Adipocyte (in vitro differentiated cells): ENCODE data around the gene WDR4.
A peak's percentile ranks its signal among the peaks of the same experiment; 100 is the strongest.
"Not testable (repeated sequence)": the region's sequence is repeated elsewhere in the genome, so short reads cannot be mapped to it uniquely, and the experiment has no call there.

Source experiments
- DNase-seq: peaks from one replicate; pipeline ENCODE4 v3.0.0-alpha.2; 2015; ENCODE audit warnings: low read depth
- H3K27me3 ChIP-seq: replicated peaks from 2 replicates; pipeline ENCODE4 v1.7.0; 2013; ENCODE audit warnings: mild to moderate bottlenecking, low read length, moderate library complexity; ENCODE audit not compliant: control insufficient read depth, insufficient read depth
- H3K36me3 ChIP-seq: 2 replicates; pipeline ENCODE4 v1.7.0; 2013; ENCODE audit warnings: low read length, mild to moderate bottlenecking, moderate library complexity; ENCODE audit not compliant: control insufficient read depth, insufficient read depth, severe bottlenecking
- H3K4me1 ChIP-seq: 2 replicates; pipeline ENCODE4 v1.7.0; 2013; ENCODE audit warnings: mild to moderate bottlenecking, low read length, moderate library complexity; ENCODE audit not compliant: control insufficient read depth, insufficient read depth
- H3K4me3 ChIP-seq: 2 replicates; pipeline ENCODE4 v1.7.0; 2013; ENCODE audit warnings: mild to moderate bottlenecking, low read length, moderate library complexity
- H3K9ac ChIP-seq: 2 replicates; pipeline ENCODE4 v1.7.0; 2013; ENCODE audit warnings: mild to moderate bottlenecking, low read length, moderate library complexity
- H3K9me3 ChIP-seq: 2 replicates; pipeline ENCODE4 v1.7.0; 2013; ENCODE audit warnings: mild to moderate bottlenecking, low read length, moderate library complexity; ENCODE audit not compliant: control insufficient read depth

The WDR4 gene

GRCh38 chr21:42908484-42908883 lies 29.1 kb upstream of the WDR4 start:
- not testable (repeated sequence) for H3K27me3 ChIP-seq, H3K9me3 ChIP-seq, H3K4me1 ChIP-seq, H3K4me3 ChIP-seq, DNase-seq, H3K9ac ChIP-seq
- peaks cover 80% of the 10 kb centered on the region for H3K36me3 ChIP-seq

DNA sequence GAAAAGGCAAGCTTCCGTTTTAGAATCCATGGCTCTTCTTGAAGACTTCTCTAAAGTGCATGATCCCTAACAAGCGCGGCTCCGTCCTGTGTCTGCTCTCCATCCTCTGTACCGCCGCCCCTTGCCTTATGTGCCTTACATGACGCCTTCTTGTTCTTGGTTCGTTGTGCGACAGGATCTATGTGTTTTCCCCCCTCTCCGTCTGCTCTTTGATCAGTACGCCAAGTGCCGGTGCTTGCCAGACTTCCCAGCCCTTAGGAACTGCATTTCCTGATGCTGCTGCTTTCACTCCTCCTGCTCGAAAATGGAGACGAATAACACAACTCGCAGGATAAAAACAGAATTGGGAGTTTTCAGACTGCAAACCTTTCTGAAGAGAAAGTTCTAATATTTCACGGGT lies 26.9 kb upstream of the WDR4 start:
- H3K9me3 ChIP-seq: no peaks in the 10 kb centered on the region
- peaks cover 2% of the 10 kb centered on the region for H3K4me1 ChIP-seq
- DNase-seq: no peak
- no peak overlapping the region for H3K9ac ChIP-seq
- H3K4me3 ChIP-seq: no peak overlapping the region
- peaks cover 85% of the 10 kb centered on the region for H3K36me3 ChIP-seq
- no peaks in the 10 kb centered on the region for H3K27me3 ChIP-seq

GRCh38 chr21:42905195-42905594 lies 25.9 kb upstream of the WDR4 start:
- Histone ChIP-seq H3K9me3 (no peaks in the 10 kb centered on the region), H3K4me3 (no peak overlapping the region), H3K27me3 (no peaks in the 10 kb centered on the region), H3K4me1 (peaks cover 2% of the 10 kb centered on the region), H3K36me3 (peaks cover 83% of the 10 kb centered on the region), H3K9ac (no peak overlapping the region)
- no peak for DNase-seq

GRCh38 chr21:42903817-42904216 lies 24.5 kb upstream of the WDR4 start:
- Histone ChIP-seq H3K9ac (no peak overlapping the region), H3K36me3 (peaks cover 79% of the 10 kb centered on the region), H3K4me1 (peaks cover 2% of the 10 kb centered on the region), H3K4me3 (no peak overlapping the region), H3K9me3 (no peaks in the 10 kb centered on the region), H3K27me3 (no peaks in the 10 kb centered on the region)
- DNase-seq: no peak

GRCh38 chr21:42900446-42900845 lies 21.1 kb upstream of the WDR4 start:
- H3K4me1 ChIP-seq: peaks cover 2% of the 10 kb centered on the region
- H3K9me3 ChIP-seq: no peaks in the 10 kb centered on the region
- H3K36me3 ChIP-seq: peaks cover 69% of the 10 kb centered on the region
- H3K4me3 ChIP-seq: no peak overlapping the region
- H3K27me3 ChIP-seq: no peaks in the 10 kb centered on the region
- no peak overlapping the region for H3K9ac ChIP-seq
- DNase-seq: no peak

DNA sequence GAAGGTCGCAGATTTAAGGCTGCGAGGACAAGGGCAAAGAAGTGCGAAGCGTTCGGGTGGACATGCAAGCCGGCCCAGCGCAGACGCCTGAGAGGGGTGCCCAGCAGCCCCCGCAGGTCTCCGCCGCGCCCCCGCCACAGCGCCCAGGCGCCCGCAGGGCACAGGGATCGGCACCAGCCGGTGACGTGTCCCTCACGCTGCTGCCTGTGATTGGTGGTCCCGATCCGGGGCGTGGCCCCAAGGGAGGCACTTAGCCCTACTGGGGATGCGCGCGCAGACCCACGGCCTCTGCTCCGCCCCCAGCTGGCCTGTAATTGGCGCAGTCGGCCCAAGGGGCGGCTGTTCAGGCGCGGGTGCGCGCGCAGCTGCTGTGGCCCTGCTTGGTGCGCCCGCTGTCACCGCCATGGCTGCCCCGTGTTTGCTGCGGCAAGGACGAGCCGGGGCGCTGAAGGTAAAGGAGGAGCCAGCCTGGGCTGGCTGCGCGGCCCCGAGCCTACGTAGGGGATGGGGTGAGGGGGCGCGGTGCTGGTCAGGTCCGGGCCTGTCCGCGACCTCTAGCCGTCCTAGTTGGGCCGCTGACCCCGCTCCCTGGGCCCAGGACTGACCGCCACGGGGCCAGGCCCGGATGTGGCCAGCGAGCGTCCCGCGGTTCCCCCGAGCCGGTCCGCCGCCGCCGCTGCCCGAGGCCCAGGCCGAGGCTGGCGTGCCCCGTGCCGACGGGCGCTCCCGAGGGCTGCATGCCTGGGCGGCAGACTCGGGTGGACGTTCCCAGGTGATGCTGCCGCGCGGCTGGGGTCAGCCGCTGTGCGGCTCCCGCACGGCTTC lies 13.8 kb upstream of the WDR4 start, which contains the start of gene NDUFV3:
TSS of gene NDUFV3 (plus strand) at position 379 of the 825 bp plus-strand sequence. CDS start at position 404, 25 bp downstream.
- no peaks in the 10 kb centered on the region for H3K9me3 ChIP-seq

DNA sequence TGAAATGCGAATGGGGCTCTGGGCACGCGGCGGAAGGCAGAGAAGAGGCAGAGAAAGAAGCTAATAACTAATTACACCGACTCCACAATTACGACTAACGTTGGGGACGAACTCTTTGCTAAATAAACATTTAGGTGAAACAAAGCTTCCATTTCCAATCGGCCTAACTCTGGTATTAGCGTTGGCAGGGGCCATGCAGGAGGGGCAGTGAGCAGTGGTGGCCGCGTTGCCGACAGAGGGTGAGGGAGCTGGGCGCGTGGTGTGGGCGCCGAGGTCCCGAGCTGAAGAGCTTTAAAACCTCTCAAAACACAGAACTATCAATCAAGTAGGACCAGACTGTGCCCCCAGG lies 13.2 kb upstream of the WDR4 start:
- Histone ChIP-seq H3K9me3 (no peaks in the 10 kb centered on the region), H3K36me3 (peaks cover 13% of the 10 kb centered on the region), H3K4me3 (peak overlapping the region; percentile 93), H3K27me3 (no peaks in the 10 kb centered on the region), H3K4me1 (peaks cover 17% of the 10 kb centered on the region), H3K9ac (peak overlapping the region; percentile 93)
- no peak for DNase-seq

More for the DNA sequence above, 13.8 kb upstream of the WDR4 start, which contains the start of gene NDUFV3:
- Histone ChIP-seq H3K36me3 (peaks cover 19% of the 10 kb centered on the region), H3K9ac (peak within 1 kb of the TSS; percentile 93), H3K27me3 (no peaks in the 10 kb centered on the region), H3K4me1 (peaks cover 17% of the 10 kb centered on the region), H3K4me3 (peak within 1 kb of the TSS; percentile 93)
- DNase-seq: peak; percentile 100

GRCh38 chr21:42887326-42887725 lies 8.0 kb upstream of the WDR4 start:
- Histone ChIP-seq H3K27me3 (no peaks in the 10 kb centered on the region), H3K9me3 (no peaks in the 10 kb centered on the region), H3K4me3 (no peak overlapping the region), H3K4me1 (peaks cover 11% of the 10 kb centered on the region), H3K9ac (no peak overlapping the region), H3K36me3 (no peaks in the 10 kb centered on the region)
- DNase-seq: no peak

- H3K27me3 ChIP-seq: no peaks in the 10 kb centered on the region
- no peak for DNase-seq
- no peak overlapping the region for H3K4me3 ChIP-seq
- H3K9ac ChIP-seq: no peak overlapping the region
- no peaks in the 10 kb centered on the region for H3K9me3 ChIP-seq
- H3K36me3 ChIP-seq: no peaks in the 10 kb centered on the region
- H3K4me1 ChIP-seq: peaks cover 7% of the 10 kb centered on the region
These were observed 4.6 kb upstream of the WDR4 start for GRCh38 chr21:42883921-42884320.

- Histone ChIP-seq H3K4me1 (peaks cover 12% of the 10 kb centered on the region), H3K9me3 (no peaks in the 10 kb centered on the region), H3K36me3 (peaks cover 10% of the 10 kb centered on the region), H3K9ac (peak overlapping the region; percentile 92), H3K27me3 (no peaks in the 10 kb centered on the region), H3K4me3 (peak overlapping the region; percentile 99)
- no peak for DNase-seq
These were observed 1.0 kb upstream of the WDR4 start for GRCh38 chr21:42880352-42880751.

GRCh38 chr21:42878678-42878992 lies 704 bp downstream of the WDR4 start:
- no peak for DNase-seq
- Histone ChIP-seq H3K4me3 (peak overlapping the region; percentile 99), H3K9me3 (no peaks in the 10 kb centered on the region), H3K36me3 (peaks cover 21% of the 10 kb centered on the region), H3K4me1 (peaks cover 12% of the 10 kb centered on the region), H3K27me3 (no peaks in the 10 kb centered on the region), H3K9ac (peak overlapping the region; percentile 92)

GRCh38 chr21:42875811-42876210 lies 3.5 kb downstream of the WDR4 start:
- H3K27me3 ChIP-seq, DNase-seq, H3K4me3 ChIP-seq, H3K9ac ChIP-seq, H3K9me3 ChIP-seq: not testable (repeated sequence)
- peaks cover 12% of the 10 kb centered on the region for H3K4me1 ChIP-seq
- H3K36me3 ChIP-seq: peaks cover 50% of the 10 kb centered on the region
